Measurements from ENCODE around the gene HELZ.
"Not testable (repeated sequence)": the region's sequence is repeated elsewhere in the genome, so short reads cannot be mapped to it uniquely, and the experiment has no call there.

Gene HELZ

GRCh38 chr17:67266496-67266895 lies 21.5 kb upstream of the HELZ start:
- DNase-seq, result no peak

DNA sequence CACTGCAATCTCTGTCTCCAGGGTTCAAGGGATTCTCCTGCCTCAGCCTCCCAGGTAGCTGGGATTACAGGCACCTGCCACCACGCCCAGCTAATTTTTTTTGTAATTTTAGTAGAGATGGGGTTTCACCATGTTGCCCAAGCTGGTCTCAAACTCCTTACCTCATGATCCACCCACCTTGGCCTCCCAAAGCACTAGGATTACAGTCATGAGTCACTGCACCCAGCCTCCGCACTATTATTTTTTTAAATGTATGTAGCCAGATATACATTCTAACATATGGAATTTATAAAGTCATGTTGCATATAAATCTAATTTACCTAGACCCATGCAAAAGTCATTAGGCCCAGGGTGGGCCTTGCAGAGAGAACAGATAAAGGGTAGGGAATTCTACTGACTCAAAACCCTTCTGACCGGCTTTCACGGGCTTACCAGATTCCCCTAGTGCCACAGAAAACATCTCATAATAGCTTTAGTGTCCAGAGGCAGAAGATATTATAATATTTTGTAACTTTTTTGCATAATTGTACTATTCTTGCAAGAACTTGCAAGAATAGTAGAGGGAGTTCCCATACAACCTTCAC lies 20.5 kb upstream of the HELZ start:
- DNase-seq, result no peak

DNA sequence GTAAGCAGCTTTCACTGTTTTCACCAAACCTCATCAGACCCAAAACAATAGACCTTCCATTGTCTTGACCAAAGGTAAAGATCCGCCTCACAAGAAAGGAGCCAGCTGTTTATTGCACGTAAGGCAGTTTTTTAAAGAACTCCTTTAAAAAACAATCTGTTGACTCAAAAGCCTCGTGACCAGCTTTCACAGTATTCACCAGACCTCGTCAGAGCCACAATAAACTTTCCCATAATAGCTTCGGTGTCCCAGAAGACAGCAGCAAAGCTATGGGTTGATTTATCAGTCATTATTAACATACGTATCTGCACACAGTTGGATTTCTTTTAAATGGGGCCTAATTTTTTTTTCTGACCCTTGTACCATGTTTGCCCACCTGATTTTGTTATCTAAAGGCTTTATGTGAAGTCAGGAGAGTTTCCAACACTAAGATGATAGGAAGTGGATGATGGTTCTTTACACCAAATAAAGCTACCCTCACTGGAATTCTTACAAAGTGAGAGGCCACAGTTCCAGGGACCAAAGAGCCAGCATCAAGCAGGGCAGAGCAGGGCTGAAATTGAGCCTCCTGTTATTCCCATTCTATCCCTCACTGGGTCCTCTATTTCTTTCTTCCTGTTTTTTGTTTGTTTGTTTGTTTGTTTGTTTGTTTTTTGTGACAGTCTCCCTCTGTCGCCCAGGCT lies 17.6 kb upstream of the HELZ start:
- DNase-seq, result no peak

DNA sequence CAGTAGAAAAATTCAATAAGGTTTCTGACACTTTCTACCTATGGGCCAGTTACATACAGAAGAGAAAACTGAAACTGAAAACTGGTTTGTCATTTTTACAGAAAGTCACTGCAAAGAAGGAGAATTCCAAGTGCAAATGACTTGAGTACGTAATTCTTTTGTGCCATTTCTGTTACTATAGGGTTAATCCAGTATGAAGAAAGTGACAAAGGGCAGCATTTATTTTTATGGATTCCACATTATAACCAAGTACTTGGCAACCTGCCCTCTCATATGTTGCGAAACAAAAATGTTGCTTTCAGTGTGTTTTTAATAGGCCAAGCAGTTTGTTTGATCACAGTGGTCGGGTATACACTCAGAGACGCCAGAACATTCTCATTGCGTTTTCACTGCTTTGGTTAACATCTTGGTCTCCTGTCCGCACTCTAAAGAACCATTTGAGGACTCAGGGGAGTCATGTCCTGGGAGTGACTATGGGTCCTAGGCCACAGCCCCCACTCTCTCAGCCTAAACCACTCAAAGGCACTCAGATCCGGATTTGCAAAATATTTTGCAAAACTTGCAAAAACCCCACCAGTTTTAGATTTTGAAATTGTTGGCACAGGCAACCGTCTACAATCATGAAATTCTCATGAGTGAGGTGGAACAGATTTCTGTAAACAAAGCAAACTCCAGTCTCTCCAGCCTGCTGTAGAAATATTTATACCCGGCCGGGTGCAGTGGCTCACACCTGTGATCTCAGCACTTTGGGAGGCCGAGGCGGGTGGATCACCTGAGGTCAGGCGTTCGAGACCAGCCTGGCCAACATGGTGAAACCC lies 15.4 kb upstream of the HELZ start:
- no peak for DNase-seq

- no peak for DNase-seq
Measured at GRCh38 chr17:67258821-67259468, 13.9 kb upstream of the HELZ start.

GRCh38 chr17:67256075-67256732 lies 11.2 kb upstream of the HELZ start:
- no peak for DNase-seq

- DNase-seq, result no peak
Measured at GRCh38 chr17:67253384-67253783, 8.4 kb upstream of the HELZ start.

- DNase-seq, result not testable (repeated sequence)
Measured at GRCh38 chr17:67251586-67251985, 6.6 kb upstream of the HELZ start.

DNA sequence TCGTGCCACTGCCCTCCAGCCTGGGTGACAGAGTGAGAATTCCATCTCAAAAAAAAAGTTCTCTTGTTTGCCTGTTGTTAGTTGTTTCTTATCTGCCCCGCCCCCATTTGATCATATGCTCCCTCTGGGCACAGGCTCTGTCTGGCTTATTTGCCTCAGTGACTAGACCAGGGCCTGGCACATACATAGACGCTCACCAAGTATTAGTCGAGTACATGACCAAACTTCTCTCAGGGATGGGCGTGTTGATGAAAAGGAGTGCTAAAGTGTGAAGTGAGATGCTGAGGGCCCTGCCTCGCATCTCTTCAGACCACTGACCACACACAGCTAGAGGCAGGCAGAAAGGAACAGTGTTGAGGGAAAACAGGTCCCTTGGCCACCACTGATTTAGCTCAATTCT lies 3.3 kb upstream of the HELZ start:
- no peak for DNase-seq

- DNase-seq, result no peak
Measured at GRCh38 chr17:67247416-67247900, 2.5 kb upstream of the HELZ start.

DNA sequence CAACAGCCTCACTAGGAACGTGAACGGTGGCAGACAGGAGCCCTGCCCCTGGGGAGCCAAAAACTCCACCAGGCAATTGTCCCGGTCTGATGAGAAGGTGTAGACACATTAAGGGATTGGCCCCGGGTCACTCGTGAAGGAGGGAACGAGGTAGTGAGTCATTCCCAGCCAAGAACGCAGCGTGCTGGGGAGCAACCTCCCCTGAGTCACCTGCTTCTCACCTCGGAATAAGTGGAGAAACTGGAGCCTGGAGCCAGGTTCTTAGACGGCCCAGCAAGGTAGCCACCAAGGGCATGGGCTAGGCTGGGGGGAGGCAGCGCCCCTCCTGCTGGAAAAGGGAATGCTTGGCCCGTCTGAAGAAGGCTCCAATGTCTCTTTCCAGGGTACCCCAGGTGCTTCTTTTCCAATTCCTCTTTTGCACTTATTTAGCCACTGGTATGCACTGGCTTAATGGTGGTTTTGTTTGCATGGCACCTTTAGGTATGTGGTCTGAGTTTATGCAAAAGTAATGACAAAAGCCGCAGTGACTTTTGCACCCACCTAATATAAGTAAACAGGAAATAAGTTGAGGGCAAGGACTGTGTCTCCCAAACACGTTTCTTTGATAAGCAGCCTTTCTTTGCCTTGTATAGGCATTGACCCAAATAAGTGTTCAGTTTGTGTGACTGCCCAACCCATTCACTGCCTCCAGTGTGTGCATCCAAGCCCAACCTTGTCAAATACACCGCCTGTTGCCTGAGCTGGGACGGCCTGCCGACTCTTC lies 1.8 kb upstream of the HELZ start:
- DNase-seq, result no peak

DNA sequence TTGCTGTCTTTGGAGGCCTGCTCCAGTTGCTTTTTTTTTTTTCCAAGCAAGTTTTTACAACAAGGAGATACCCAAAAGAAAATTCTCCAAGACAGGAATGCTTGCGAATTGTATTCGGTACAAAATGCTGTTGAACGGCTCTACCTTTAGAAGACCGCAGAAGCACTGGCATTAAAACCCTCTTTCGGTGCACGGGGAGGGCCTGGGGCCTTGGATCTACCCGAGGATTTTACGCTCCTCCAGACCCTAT lies 1.3 kb upstream of the HELZ start:
- no peak for DNase-seq

GRCh38 chr17:67245694-67246402 lies 852 bp upstream of the HELZ start:
- peak in 2 of 4 experiments; percentile 13 to 18 for DNase-seq

- no peak for DNase-seq
Measured at GRCh38 chr17:67244431-67245072, 444 bp downstream of the HELZ start.

DNA sequence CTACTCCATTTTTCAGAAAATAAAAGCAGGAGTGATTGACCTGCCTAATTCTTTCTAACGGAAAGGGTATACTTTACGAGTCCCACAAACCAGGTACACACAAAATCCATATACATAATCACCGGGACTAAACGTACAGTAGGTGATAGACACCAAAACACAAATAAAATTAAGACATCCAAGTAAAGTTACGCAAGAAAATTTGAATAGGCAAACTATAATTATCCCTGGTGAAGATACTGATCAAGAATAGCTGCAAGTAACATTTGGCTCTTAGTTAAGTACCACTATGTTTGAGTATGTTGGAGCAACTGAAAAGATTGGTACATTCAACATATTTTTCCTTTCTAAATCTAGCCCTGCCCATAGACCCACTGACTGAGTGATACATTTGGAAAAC lies 1.7 kb downstream of the HELZ start:
- no peak for DNase-seq

DNA sequence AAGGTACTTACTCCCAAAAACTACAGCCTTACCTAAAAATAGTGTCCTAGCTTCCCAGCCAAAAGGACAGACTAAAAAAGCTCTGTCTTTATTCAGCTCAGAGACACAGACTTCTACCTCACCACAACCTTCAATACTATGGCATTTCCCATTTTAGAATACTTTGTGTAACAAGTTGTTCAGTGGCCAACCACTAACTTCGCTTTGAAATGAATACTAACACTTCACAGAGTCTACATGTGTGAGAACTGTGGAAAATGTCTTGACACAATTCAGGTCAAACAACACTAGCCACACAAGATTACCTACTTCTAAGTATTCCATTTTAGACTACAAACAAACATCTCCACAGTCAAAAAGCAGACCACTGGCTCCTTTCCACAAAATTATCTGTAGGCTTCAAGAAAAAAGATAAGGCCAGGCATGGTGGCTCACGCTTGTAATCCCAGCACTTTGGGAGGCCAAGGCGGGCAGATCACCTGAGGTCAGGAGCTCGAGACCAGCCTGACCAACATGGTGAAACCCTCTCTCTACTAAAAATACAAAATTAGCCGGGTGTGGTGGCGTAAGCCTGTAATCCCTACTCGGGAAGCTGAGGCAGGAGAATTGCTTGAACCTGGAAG lies 3.2 kb downstream of the HELZ start:
- DNase-seq, result no peak

- DNase-seq, result no peak
Measured at GRCh38 chr17:67239597-67239996, 5.4 kb downstream of the HELZ start.

- DNase-seq, result no peak
Measured at GRCh38 chr17:67238991-67239390, 6.0 kb downstream of the HELZ start.

GRCh38 chr17:67232441-67232840 lies 12.6 kb downstream of the HELZ start:
- DNase-seq, result no peak

DNA sequence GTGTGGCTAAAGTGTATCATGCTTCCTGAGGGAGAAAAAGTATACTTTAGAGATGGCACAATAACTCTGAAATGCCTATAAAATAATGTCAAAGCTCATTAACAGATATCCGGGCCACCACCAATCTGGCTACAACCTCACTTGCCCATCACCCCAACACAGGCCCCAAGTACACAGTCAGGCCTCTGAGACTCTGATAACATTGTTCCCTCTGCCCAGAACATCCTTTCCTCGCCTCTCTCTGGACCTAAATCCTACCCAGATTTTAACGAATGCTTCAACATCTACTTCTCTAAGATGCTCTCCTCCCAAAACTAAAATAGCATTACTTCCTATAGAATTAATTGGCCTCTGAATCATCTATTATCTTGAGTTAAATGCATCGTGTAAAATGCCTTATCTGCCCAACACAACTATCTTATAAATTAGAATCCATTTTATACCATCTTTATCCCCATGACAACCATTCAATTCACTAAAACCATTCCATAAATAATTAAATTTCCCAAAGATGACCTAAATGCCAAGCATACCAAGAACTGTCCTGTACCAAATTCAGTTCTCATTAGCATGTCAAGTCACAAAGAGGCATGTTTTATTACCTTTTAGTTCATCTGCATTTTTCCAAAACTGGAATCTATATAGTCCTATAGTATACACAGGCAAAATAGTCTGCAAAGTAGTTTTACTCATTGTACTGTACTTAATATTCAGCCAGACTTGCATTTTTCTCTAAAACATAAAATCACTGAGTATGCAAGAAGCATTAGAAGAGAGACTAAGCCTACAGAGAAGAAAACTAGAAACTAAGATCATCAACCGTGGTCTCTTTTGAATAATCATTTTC lies 15.7 kb downstream of the HELZ start:
- DNase-seq, result no peak
